ENCODE data around the gene GUCY1A2. TPM values are rescaled to one million over a fixed set of nuclear protein-coding genes. Genes with fewer than 3 reads are reported as not detected.

The GUCY1A2 gene
- total and polyA plus RNA-seq, 2 donors (not counting 3 experiments of a cell fraction or from before 2014, with no cell fraction given): 0.02 to 0.03 TPM

DNA sequence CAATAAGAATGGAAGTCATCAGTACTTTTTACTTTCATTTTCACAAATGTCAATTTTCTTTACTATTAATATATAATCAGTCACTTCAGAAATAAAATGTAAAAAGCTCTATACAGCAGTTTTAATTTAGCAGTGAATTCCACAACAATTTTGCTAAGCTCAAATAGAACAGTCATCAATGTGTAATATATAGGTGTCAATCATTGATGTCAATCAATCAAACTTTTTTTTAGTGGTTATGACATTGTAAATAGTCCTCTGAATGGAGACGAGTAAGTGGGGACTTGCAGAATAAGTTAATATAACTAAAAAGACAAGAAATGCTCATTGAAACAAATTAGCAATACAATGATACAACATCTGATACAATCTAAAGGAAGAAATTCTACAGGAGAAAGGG, 327.4 kb downstream of the GUCY1A2 start:
- Histone ChIP-seq H3K4me2 (ENCODE audit: insufficient read depth, low read length) (no peak overlapping the region), H4K20me1 (replicated peaks; ENCODE audit: control insufficient read depth, extremely low read depth, insufficient read depth, low read length) (no peaks in the 10 kb centered on the region), H3K79me2 (ENCODE audit: control insufficient read depth, insufficient read depth, low read length) (no peaks in the 10 kb centered on the region), H3K27ac (ENCODE audit: insufficient read depth, low read depth, low read length) (no peak overlapping the region), H3K9me1 (replicated peaks; ENCODE audit: control insufficient read depth, extremely low read depth, insufficient read depth, low read length) (no peaks in the 10 kb centered on the region), H3K27me3 (ENCODE audit: control insufficient read depth in 2 of 2, insufficient read depth in 2 of 2, low read length in 2 of 2) (no peaks in the 10 kb centered on the region), H3K4me3 (replicated peaks in 1 of 3; ENCODE audit: insufficient read depth in 1 of 3, low read depth in 1 of 3, low read length in 3 of 3) (no peak overlapping the region), H3K9me3 (replicated peaks; ENCODE audit: control insufficient read depth, insufficient read depth, low read length) (no peaks in the 10 kb centered on the region), H3K36me3 (ENCODE audit: control insufficient read depth in 2 of 2, extremely low read depth in 1 of 2, insufficient read depth in 2 of 2, low read length in 2 of 2) (no peaks in the 10 kb centered on the region), H3K4me1 (ENCODE audit: control insufficient read depth, extremely low read depth, insufficient read depth, low read length) (no peaks in the 10 kb centered on the region), H3K9ac (replicated peaks; ENCODE audit: extremely low read depth, insufficient read depth, low read length) (no peak overlapping the region), H2AFZ (ENCODE audit: low read depth, low read length) (no peak overlapping the region)
- TF ChIP-seq MYC (IDR thresholded peaks at IDR 0.05; ENCODE audit: low read depth, low read length): no peak
- TF ChIP-seq CTCF (IDR thresholded peaks at IDR 0.05; ENCODE audit: extremely low read depth in 1 of 2, insufficient read depth in 1 of 2, low read depth in 1 of 2, low read length in 2 of 2): no peak
- no peak for TF ChIP-seq GATA2 (IDR thresholded peaks at IDR 0.05; ENCODE audit: insufficient read depth, insufficient read length, low read depth, low read length)
- TF ChIP-seq JUN (IDR thresholded peaks at IDR 0.05; ENCODE audit: borderline replicate concordance, insufficient read depth, insufficient read length, low read depth): no peak
- TF ChIP-seq POLR2A (IDR thresholded peaks at IDR 0.05; ENCODE audit: low read depth, low read length): no peak
- no peak for TF ChIP-seq EZH2 (IDR thresholded peaks at IDR 0.05; ENCODE audit: borderline replicate concordance, low read depth, low read length, severe bottlenecking)
- TF ChIP-seq, protein P1, sequence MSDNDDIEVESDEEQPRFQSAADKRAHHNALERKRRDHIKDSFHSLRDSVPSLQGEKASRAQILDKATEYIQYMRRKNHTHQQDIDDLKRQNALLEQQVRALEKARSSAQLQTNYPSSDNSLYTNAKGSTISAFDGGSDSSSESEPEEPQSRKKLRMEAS (IDR thresholded peaks at IDR 0.05; ENCODE audit: insufficient read depth, insufficient read length): no peak
- BruUV-seq (replicated peaks): no TSS peak
- POLR2A ChIA-PET: no interaction called here
- dilution Hi-C loops (cut with MboI; ENCODE audit: extremely low pct_ligation_motif_present, low sequenced_read_pairs): no loop called here
- intact Hi-C loops (cut with micrococcal nuclease): no loop called here
- DNase-seq (ENCODE audit: low read depth, low spot score): no peak
- no peak for FAIRE-seq
- CTCF ChIA-PET: no interaction called here
